GM19324 (cell line): ENCODE data around the gene CECR2.
"Not testable (repeated sequence)": the region's sequence is repeated elsewhere in the genome, so short reads cannot be mapped to it uniquely, and the experiment has no call there.

Experiments
- ATAC-seq: cut with Tn5 transposase; IDR thresholded peaks from one replicate; pipeline ENCODE4 v1.9.1; 2021; ENCODE audit warnings: mild to moderate bottlenecking, moderate library complexity; ENCODE audit not compliant: unreplicated experiment, low FRiP score

Gene CECR2

GRCh38 chr22:17492247-17492646 is 123.0 kb downstream of the CECR2 start:
- no peak for ATAC-seq

DNA sequence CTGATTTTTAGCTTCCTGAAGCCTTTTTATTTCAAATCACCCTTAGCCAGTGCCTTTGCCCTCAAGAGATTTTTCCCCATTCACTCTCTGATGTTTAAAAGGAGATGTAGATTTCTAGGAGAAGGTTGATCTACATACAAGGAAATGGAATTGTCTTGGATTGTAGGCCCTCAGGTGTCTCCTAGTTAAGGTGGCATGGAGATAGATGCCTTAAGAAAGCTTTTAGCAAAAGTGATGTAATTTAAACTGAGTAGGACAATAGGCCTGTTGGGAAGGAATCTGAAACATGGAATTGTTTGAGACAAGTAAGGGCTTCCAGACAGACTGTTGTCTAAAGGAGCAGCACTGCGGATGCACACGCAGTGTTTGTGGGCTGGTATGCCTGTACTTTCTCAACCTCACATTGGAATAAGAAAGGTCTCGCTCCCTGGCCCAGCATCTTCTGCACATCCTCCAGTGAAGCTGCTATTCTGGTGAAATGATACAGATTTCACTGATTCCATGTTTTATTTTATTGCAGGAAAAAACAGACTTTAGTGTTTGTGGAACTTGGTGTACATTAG is 124.2 kb downstream of the CECR2 start:
- ATAC-seq = no peak

DNA sequence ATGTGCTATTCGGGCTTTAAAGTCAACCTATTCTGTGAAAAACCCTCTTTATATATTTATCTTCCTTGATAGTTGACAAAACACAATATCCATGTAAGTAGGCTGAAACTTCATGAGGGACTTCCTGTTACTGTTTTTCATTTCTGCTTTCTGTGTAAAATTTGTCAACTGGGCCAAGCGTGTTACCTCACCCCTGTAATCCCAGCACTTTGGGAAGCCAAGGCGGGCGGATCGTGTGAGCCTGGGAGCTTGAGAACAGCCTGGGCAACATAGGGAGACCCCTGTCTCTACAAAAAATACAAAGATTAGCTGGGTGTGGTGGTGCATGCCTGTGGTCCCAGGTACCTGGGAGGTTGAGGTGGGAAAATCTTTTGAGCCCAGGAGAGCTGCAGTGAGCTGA is 127.6 kb downstream of the CECR2 start:
- no peak for ATAC-seq

DNA sequence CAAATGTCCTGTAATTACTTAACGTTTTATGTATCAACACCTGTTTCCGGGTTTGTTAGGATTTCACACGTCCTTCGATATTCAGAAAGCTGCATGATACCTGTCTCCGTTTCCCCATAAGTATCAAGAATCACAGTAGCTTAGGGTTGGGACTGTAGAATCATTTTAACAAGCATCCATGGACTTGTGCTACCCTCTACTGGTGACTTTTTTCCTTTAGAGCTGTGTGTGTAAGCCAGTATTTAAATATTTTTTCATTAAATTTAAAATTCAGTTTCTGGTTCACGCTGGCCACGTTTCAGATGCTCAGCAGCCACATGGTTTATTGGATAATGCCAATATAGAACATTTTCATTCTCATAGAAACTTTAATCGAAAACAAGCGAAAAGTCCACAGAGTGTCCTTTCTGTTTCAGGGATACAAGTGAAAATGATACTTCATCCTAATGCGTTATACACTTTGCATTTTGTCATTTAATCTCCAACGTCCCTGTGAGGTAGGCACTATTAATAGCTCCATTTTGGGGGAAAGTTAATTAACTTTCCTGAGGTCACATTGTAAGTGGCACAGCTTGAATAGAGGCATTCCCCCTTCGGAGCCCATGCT is 132.5 kb downstream of the CECR2 start:
- no peak for ATAC-seq

DNA sequence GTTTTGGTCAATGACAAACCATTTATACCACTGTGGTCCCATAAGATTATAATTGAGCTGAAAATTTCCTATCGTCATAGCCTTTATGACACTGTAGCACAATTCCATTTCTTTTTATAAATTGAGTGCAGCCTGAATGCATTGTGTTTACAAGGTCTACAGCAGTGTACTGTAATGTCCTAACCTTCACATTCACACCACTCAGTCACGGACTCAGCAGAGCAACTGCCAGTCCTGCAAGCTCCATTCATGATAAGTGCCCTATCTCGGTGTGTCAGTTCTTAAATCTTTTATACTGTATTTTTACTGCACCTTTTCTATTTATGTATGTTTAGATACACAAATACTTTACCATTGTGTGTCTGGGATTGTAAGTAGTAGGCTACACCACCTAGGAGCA is 138.8 kb downstream of the CECR2 start:
- no peak for ATAC-seq

DNA sequence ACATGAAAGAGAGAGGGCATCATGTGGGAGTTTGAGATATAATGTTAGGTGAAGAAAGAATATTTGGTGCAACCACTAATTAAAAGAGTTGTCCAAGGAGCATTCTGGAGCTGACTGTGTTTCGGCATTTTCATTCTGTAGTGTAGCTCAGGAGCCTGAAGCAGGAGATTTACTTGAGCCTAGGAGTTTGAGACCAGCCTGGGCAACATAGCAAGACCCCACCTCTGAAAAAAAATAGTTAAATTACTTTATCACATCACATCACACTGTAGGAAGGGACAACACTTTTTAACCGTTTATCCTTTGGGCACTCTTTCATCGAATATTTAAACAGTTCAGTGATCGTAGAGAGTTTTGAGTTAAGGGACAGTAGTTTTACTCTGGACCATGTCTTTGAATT is 143.7 kb downstream of the CECR2 start:
- no peak for ATAC-seq

- ATAC-seq = no peak
Measured at GRCh38 chr22:17513612-17514011, 144.4 kb downstream of the CECR2 start.

DNA sequence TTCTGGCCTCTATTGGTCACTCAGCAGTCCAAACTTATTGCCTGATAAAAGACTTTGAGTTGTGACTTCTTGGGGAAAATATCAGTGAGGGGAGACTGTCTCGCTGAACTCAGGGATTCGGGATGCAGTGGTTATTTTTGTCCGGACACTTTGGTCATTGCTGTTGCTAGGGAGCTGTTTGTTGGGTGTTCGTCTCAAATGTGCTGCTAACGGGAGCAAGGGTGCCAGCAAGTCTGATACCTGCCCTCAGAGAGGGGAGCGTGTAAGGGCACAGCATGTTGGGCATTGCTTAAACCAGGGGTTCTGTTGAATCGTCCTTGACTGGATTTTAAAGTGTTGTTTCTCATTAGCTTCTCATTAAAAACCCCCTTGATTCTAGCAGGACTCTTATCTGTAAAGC is 144.8 kb downstream of the CECR2 start:
- no peak for ATAC-seq

DNA sequence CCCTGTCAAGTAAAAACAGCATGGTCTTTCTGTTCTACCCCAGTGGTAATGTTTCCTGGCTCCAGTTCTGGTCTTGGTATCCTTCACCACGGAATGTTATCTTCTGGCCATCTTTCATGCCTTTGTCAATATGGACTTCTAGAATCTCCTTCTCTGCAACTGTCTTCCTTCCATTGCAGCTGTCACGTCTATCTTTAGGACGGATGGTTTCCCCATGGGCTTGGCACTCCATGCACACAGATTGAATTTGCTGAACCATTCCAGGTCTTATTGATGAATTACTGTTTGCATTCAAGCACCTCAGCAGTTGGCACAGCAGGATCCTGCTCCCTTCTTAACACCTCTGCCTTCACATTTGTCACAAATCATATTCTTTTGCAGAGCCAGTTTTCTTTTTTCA is 149.1 kb downstream of the CECR2 start:
- ATAC-seq = no peak

GRCh38 chr22:17521971-17522370 is 152.7 kb downstream of the CECR2 start:
- ATAC-seq = not testable (repeated sequence)

DNA sequence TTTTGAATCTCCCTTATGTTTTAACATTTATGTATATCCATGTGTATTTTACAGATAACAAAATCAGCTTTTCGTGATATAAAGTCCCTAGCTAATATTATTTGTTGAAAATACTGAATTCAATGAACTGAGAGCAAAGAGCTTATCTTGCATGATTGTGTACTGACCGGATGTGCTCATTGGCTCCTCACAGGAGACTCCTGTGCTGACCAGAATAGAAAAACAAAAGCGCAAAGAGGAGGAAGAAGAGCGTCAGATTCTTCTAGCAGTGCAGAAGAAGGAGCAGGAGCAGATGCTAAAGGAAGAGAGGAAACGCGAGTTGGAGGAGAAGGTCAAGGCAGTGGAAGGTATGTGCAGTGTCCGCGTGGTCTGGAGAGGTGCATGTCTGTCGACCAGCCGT is 154.7 kb downstream of the CECR2 start:
- no peak for ATAC-seq

DNA sequence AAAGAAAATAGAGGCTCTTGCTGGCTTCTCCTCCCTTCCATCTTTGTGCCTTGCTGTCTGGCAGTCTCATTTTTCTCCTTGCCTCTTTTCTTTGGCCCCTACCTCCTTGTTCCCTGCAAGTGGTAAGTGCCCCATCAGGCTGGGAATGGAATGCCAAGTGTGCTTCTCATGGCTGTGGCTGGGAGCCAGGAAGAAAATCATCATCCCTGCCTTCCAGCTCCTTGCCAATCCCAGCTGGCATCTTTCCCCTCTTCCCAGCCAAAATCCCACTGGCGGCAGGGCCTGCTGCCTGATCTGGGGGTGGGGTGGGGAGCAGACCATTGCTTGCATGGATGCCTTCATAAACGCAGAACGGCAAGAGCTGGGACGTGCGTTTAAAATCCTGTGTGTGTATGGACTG is 167.0 kb downstream of the CECR2 start:
- ATAC-seq = no peak

DNA sequence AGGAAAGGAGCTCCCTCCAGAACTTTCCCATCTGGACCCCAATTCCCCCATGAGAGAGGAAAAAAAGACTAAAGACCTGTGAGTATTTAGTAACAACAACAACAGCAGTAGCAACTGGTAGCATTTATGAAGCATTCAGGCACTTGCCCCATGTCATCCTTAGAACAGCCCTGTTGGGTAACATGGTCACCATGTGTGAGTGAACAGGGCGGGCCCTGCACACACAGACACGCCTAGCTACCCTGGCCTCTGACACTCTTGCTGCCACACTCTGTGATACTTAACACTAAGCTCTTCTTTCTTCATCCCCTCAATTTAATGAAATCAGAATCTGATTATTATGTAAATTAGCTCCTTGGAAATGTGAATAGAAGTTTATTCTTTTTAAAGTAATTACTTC is 167.9 kb downstream of the CECR2 start:
- ATAC-seq = no peak

- ATAC-seq = no peak
Measured at GRCh38 chr22:17540481-17540880, 171.2 kb downstream of the CECR2 start.

DNA sequence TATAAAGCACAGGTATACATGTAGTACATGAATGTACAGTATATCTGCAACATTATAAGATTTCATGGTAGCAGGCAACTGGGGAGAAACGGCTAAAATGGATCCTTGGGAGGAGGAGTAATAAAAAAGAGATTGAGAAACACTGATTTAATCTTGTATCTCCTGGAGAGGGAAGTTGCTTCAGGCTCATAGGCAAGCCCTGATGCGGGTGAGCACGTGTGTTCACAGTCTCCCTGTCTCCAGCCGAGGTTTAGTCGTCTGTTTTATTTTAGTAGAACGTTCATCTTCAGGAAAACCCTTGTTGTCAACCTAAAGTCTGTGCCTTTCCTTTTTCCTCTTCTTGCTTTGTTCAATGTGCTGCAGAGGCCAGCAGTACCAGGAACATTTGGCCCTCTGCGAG is 172.2 kb downstream of the CECR2 start:
- ATAC-seq = no peak

- no peak for ATAC-seq
Measured at GRCh38 chr22:17542452-17542851, 173.2 kb downstream of the CECR2 start.

- ATAC-seq = no peak
Measured at GRCh38 chr22:17548010-17548755, 178.9 kb downstream of the CECR2 start.

GRCh38 chr22:17548756-17549035 is 179.4 kb downstream of the CECR2 start:
- ATAC-seq = no peak

DNA sequence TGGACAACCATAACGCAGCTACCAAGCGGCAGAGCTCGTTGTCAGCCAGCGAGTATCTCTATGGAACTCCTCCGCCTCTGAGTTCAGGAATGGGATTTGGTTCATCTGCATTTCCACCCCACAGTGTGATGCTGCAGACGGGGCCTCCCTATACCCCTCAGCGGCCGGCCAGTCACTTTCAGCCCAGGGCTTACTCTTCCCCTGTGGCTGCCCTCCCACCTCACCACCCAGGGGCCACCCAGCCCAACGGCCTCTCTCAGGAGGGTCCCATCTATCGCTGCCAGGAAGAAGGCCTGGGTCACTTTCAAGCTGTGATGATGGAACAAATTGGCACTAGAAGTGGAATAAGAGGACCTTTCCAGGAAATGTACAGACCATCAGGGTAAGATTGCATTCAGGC is 179.9 kb downstream of the CECR2 start:
- ATAC-seq = no peak

DNA sequence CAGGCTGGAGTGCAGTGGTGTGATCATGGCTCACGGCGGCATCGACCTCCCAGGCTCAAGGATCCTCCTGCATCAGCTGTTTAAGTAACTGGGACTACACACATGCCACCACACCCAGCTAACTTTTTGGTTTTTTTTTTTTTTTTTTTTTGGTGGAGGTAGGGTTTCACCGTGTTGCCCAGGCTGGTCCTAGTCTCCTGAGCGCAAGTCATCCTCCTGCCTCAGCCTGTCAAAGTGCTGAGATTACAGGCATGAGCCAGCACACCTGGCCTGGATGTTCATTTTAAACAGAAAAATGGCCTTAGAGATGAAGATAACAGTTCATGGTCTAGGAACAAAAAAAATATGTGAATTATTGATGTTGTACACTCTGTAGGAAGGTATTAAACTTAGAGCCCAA is 180.4 kb downstream of the CECR2 start:
- ATAC-seq = no peak

DNA sequence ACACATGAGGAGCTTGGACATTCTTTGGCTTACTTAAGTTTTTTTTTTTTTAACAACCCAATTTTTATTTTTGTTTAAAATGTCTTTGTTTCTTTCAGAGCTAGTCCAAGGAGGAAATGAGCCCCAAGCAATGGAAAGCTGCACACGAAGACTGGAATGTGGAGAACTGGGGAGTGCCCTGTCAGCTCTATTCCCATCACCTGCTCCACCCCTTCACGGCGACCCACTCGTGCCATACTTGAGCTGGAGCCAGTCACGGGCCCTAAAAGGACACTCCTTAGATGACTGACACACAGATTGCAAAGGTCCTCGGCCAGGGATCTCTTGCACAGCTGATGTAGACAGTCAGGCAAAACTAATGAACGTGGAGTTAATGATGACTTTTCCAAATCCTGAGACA is 183.5 kb downstream of the CECR2 start:
- ATAC-seq = no peak

DNA sequence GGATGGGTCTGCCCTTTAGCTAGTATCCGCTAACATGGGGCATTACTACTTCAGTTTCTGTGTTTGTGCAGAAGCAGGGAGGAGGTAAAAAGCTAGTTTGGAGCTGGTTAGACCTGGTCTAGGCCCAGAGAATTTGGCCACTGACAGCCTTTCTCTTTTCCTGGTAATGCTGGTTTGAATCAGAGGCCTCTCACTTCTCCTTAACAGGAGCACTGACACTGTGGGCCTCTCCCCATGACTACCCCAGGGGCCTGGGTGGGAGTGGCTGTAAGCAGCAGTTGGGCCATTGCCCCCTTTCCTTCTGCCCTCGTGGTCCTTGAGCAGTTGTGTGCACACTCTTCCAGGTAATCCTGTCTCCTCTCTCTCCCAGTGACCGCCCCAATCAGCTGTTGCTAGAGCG is 185.6 kb downstream of the CECR2 start:
- no peak for ATAC-seq
